HCT116 (cell line): ENCODE measurements around the gene DPYSL5. TPM values are rescaled to one million over a fixed set of nuclear protein-coding genes. Genes with fewer than 3 reads are reported as not detected.

Experiments used
- ATAC-seq: fragments of 200-7000 bp; cut with Tn5 transposase; 2 replicates; pipeline ENCODE4 v1.9.1; 2020; ENCODE audit warnings: mild to moderate bottlenecking, moderate library complexity
- BruUV-seq: library from RNA; stranded (reverse); fragments of 400-500 nt; replicated peaks from 2 replicates; lab custom pipeline; 2021; lab: Mats Ljungman, UMichigan
- CTCF ChIA-PET: fragments of 300-600 bp; sonication (Branson Sonifier 250); formaldehyde crosslinking; loops from one replicate; lab custom pipeline; 2021; ENCODE audit warnings: antibody characterized with exemption; lab: Charles Lee
- POLR2A ChIA-PET: fragments of 300-600, 350-600 bp; sonication (Branson Sonifier 250); formaldehyde crosslinking; loops from one replicate; lab custom pipeline; 2021; ENCODE audit warnings: antibody characterized with exemption; lab: Charles Lee
- RAD21 ChIA-PET, 2 experiments: fragments of 300-600 bp; sonication (Branson Sonifier 250); formaldehyde crosslinking; loops; one replicate each; lab custom pipeline; 2023; ENCODE audit warnings: low total read pairs in 2 of 2; ENCODE audit not compliant: uncharacterized antibody in 2 of 2, unreplicated experiment in 2 of 2, low non-redundant PET in 1 of 2; lab: Charles Lee
- DNase-seq: peaks from one replicate; pipeline ENCODE4 v3.0.0-alpha.2; 2010; ENCODE audit warnings: low read depth, low spot score
- H2AFZ ChIP-seq: fragments of 200-600 bp; shearing (Covaris generic), sonication (generic); 2 replicates; pipeline ENCODE4 v1.6.1; 2017; ENCODE audit warnings: low read depth, mixed run types, mixed read lengths, antibody characterized with exemption, low read length; ENCODE audit not compliant: poor library complexity, severe bottlenecking
- H3K27ac ChIP-seq: 2 replicates; pipeline ENCODE4 v1.5.1; 2012; ENCODE audit warnings: low read depth, low read length
- H3K27me3 ChIP-seq: fragments of 200-600 bp; sonication (generic); 2 replicates; pipeline ENCODE4 v1.6.1; 2016; ENCODE audit warnings: mixed run types, low read length, mixed read lengths; ENCODE audit not compliant: insufficient read depth
- H3K36me3 ChIP-seq, 2 experiments: fragments of 200-500 bp in 1 of 2; fragments of 200-600 bp in 1 of 2; sonication (Bioruptor generic) in 1 of 2; sonication (generic) in 1 of 2; 2 replicates each; pipeline versions ENCODE4 v1.5.1 to v1.6.1; 2014 to 2016; ENCODE audit warnings: low read length in 2 of 2, inconsistent platforms in 1 of 2, mixed read lengths in 1 of 2, mixed run types in 1 of 2; ENCODE audit not compliant: insufficient read depth in 2 of 2, control insufficient read depth in 1 of 2
- H3K4me1 ChIP-seq, 2 experiments: fragments of 200-600 bp in 1 of 2; sonication (generic) in 1 of 2; 2 replicates each; pipeline versions ENCODE4 v1.5.1 to v1.6.1; 2012 to 2017; ENCODE audit warnings: low read length in 2 of 2, inconsistent platforms in 1 of 2, mild to moderate bottlenecking in 1 of 2, mixed read lengths in 1 of 2, mixed run types in 1 of 2, moderate library complexity in 1 of 2; ENCODE audit not compliant: insufficient read depth in 2 of 2, control insufficient read depth in 1 of 2
- H3K4me2 ChIP-seq: fragments of 200-600 bp; sonication (generic); 2 replicates; pipeline ENCODE4 v1.6.1; 2017; ENCODE audit warnings: mixed run types, low read length, mixed read lengths
- H3K4me3 ChIP-seq, 2 experiments: fragments of 200-600 bp in 1 of 2; sonication (generic) in 1 of 2; replicated peaks in 1 of 2; 2 replicates each; pipeline ENCODE4 v1.5.1; 2011 to 2016; ENCODE audit warnings: low read length in 2 of 2, control low read depth in 1 of 2, low read depth in 1 of 2, mild to moderate bottlenecking in 1 of 2, mixed read lengths in 1 of 2, mixed run types in 1 of 2
- H3K79me2 ChIP-seq: fragments of 200-600 bp; sonication (generic); 2 replicates; pipeline ENCODE4 v1.6.1; 2017; ENCODE audit warnings: mild to moderate bottlenecking, mixed run types, low read length, moderate library complexity, mixed read lengths; ENCODE audit not compliant: insufficient read depth
- H3K9ac ChIP-seq: fragments of 200-600 bp; sonication (generic); 2 replicates; pipeline ENCODE4 v1.6.1; 2016; ENCODE audit warnings: low read length, mixed read lengths
- H3K9me2 ChIP-seq: fragments of 200-600 bp; sonication (generic), shearing (Covaris generic); 2 replicates; pipeline ENCODE4 v1.6.1; 2017; ENCODE audit warnings: mixed run types, mild to moderate bottlenecking, moderate library complexity; ENCODE audit not compliant: insufficient read depth
- H3K9me3 ChIP-seq, 2 experiments: fragments of 200-500 bp in 1 of 2; fragments of 200-600 bp in 1 of 2; sonication (Bioruptor generic) in 1 of 2; sonication (generic) in 1 of 2; 2 replicates each; pipeline ENCODE4 v1.6.1; 2014 to 2017; ENCODE audit warnings: low read length in 2 of 2, mixed read lengths in 2 of 2, inconsistent platforms in 1 of 2, low read depth in 1 of 2, mild to moderate bottlenecking in 1 of 2, mixed run types in 1 of 2, moderate library complexity in 1 of 2; ENCODE audit not compliant: control insufficient read depth in 1 of 2, insufficient read depth in 1 of 2
- H4K20me1 ChIP-seq: fragments of 200-600 bp; sonication (generic), shearing (Covaris generic); 2 replicates; pipeline ENCODE4 v1.6.1; 2017; ENCODE audit warnings: mixed run types, mild to moderate bottlenecking, moderate library complexity; ENCODE audit not compliant: insufficient read depth
- CBX3 ChIP-seq: IDR thresholded peaks from 2 replicates; pipeline ENCODE4 v1.6.1; 2012; ENCODE audit warnings: low read depth
- CEBPB ChIP-seq: IDR thresholded peaks from 2 replicates; pipeline ENCODE4 v1.6.1; 2012; ENCODE audit warnings: low read depth
- EGR1 ChIP-seq: IDR thresholded peaks from 2 replicates; pipeline ENCODE4 v1.6.1; 2012; ENCODE audit warnings: low read depth
- ELF1 ChIP-seq: IDR thresholded peaks from 2 replicates; pipeline ENCODE4 v1.6.1; 2012; ENCODE audit warnings: low read depth, borderline replicate concordance
- EZH2phosphoT487 ChIP-seq: fragments of 200-600 bp; IDR thresholded peaks from 2 replicates; pipeline ENCODE4 v1.6.1; 2018; ENCODE audit warnings: antibody characterized with exemption, borderline replicate concordance
- POLR2AphosphoS5 ChIP-seq: IDR thresholded peaks from 2 replicates; pipeline ENCODE4 v1.6.1; 2011; ENCODE audit warnings: mild to moderate bottlenecking, low read depth, low read length, moderate library complexity
- REST ChIP-seq: IDR thresholded peaks from 2 replicates; pipeline ENCODE4 v1.6.1; 2012; ENCODE audit warnings: low read depth
- SIN3A ChIP-seq: IDR thresholded peaks from 2 replicates; pipeline ENCODE4 v1.6.1; 2012; ENCODE audit warnings: low read depth
- SP1 ChIP-seq: IDR thresholded peaks from 2 replicates; pipeline ENCODE4 v1.6.1; 2012; ENCODE audit warnings: low read depth
- SRF ChIP-seq: IDR thresholded peaks from 2 replicates; pipeline ENCODE4 v1.6.1; 2012; ENCODE audit warnings: low read depth
- TCF7L2 ChIP-seq: IDR thresholded peaks from 2 replicates; pipeline ENCODE4 v1.7.0; 2011; ENCODE audit warnings: borderline replicate concordance, inconsistent platforms; ENCODE audit not compliant: insufficient read depth, insufficient read length; ENCODE audit errors: extremely low read depth
- YY1 ChIP-seq: IDR thresholded peaks from 2 replicates; pipeline ENCODE4 v1.6.1; 2011; ENCODE audit warnings: low read length, low read depth, moderate library complexity, mild to moderate bottlenecking; ENCODE audit not compliant: insufficient replicate concordance; ENCODE audit errors: extremely low read depth
- ZFX ChIP-seq: fragments of 450-650 bp; IDR thresholded peaks from 2 replicates; pipeline ENCODE4 v1.6.1; 2017
- ZNF274 ChIP-seq: fragments of 200-500 bp; sonication (Bioruptor generic); IDR thresholded peaks from 2 replicates; pipeline ENCODE4 v1.6.1; 2014; ENCODE audit warnings: mild to moderate bottlenecking, low read depth, low read length, inconsistent platforms
- intact Hi-C: fragments of 100-400 bp; cut with micrococcal nuclease; formaldehyde crosslinking; loops from 2 replicates; pipeline ENCODE4 v1.10.0; 2022
- total RNA-seq: library from RNA; stranded (reverse); gene quantifications from one replicate; pipeline ENCODE4 v1.2.1, GENCODE V29; 2021; ENCODE audit not compliant: unreplicated experiment
- TF ChIP-seq, protein P1 (sequence below), 3 experiments: fragments of 200-600 bp in 1 of 3; sonication (generic) in 1 of 3; IDR thresholded peaks in 2 of 3; conservative IDR thresholded peaks in 1 of 3; 2 replicates each; pipeline ENCODE4 v1.5.1; 2012 to 2017; ENCODE audit warnings: low read depth in 2 of 3, low read length in 2 of 3, antibody characterized with exemption in 1 of 3, borderline replicate concordance in 1 of 3, control low read depth in 1 of 3, mild to moderate bottlenecking in 1 of 3, mixed read lengths in 1 of 3, mixed run types in 1 of 3, moderate library complexity in 1 of 3; ENCODE audit not compliant: insufficient read depth in 1 of 3

Gene DPYSL5
- total RNA-seq, 1 experiment from 2014 or later = 8.4 TPM

- POLR2A ChIA-PET = no interaction called here
- no TSS peak for BruUV-seq
Measured at GRCh38 chr2:26986576-26986975, 138.6 kb downstream of the DPYSL5 start.

More at GRCh38 chr2:26986576-26986975, 138.6 kb downstream of the DPYSL5 start:
- Histone ChIP-seq H3K4me3 (no peak overlapping the region), H3K4me1 (peaks cover 21 to 38% of the 10 kb centered on the region in 2 experiments), H2AFZ (no peak overlapping the region), H3K36me3 (no peaks in the 10 kb centered on the region), H3K27ac (no peak overlapping the region), H3K9me3 (no peaks in the 10 kb centered on the region), H4K20me1 (no peaks in the 10 kb centered on the region), H3K79me2 (no peaks in the 10 kb centered on the region), H3K4me2 (no peak overlapping the region), H3K9me2 (no peaks in the 10 kb centered on the region), H3K27me3 (no peaks in the 10 kb centered on the region), H3K9ac (no peak overlapping the region)
- intact Hi-C loops = no loop called here
- TF ChIP-seq CBX3 (no peak), ZNF274 (no peak), EGR1 (no peak), YY1 (no peak), CEBPB (no peak), ELF1 (no peak), SP1 (no peak), TCF7L2 (no peak), SRF (no peak), ZFX (no peak), EZH2phosphoT487 (no peak), POLR2AphosphoS5 (no peak), REST (no peak), SIN3A (no peak)
- TF ChIP-seq, protein P1, sequence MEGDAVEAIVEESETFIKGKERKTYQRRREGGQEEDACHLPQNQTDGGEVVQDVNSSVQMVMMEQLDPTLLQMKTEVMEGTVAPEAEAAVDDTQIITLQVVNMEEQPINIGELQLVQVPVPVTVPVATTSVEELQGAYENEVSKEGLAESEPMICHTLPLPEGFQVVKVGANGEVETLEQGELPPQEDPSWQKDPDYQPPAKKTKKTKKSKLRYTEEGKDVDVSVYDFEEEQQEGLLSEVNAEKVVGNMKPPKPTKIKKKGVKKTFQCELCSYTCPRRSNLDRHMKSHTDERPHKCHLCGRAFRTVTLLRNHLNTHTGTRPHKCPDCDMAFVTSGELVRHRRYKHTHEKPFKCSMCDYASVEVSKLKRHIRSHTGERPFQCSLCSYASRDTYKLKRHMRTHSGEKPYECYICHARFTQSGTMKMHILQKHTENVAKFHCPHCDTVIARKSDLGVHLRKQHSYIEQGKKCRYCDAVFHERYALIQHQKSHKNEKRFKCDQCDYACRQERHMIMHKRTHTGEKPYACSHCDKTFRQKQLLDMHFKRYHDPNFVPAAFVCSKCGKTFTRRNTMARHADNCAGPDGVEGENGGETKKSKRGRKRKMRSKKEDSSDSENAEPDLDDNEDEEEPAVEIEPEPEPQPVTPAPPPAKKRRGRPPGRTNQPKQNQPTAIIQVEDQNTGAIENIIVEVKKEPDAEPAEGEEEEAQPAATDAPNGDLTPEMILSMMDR (IDR thresholded peaks at IDR 0.05 in 2 of 3, conservative IDR thresholded peaks at IDR 0.05 in 1 of 3; ENCODE audit: borderline replicate concordance in 1 of 3, insufficient read depth in 1 of 3, low read depth in 2 of 3, low read length in 2 of 3) = no peak
- ATAC-seq (no peak), DNase-seq (no peak)
- RAD21 ChIA-PET = no interaction called here
- CTCF ChIA-PET = no interaction called here
